OCI-LY7 (cell line): ENCODE data around the gene CENPN. TPM values are rescaled to one million over a fixed set of nuclear protein-coding genes. Genes with fewer than 3 reads are reported as not detected.

Experiments used
- BruUV-seq: library from RNA; stranded (reverse); fragments of 400-500 nt; replicated peaks from 2 replicates; lab custom pipeline; 2021; lab: Mats Ljungman, UMichigan
- CTCF ChIA-PET: fragments of 300-600 bp; sonication (Branson Sonifier 250); formaldehyde crosslinking; loops from one replicate; lab custom pipeline; 2022; ENCODE audit warnings: antibody characterized with exemption; ENCODE audit not compliant: unreplicated experiment; lab: Charles Lee
- POLR2A ChIA-PET: fragments of 300-600 bp; sonication (Branson Sonifier 250); formaldehyde crosslinking; loops from one replicate; lab custom pipeline; 2022; ENCODE audit warnings: antibody characterized with exemption; lab: Charles Lee
- DNase-seq: peaks from one replicate; pipeline ENCODE4 v3.0.0-alpha.2; 2015; ENCODE audit warnings: low spot score
- H2AFZ ChIP-seq: fragments of 200-600 bp; sonication (generic), shearing (Covaris generic); 2 replicates; pipeline ENCODE4 v1.6.1; 2014; ENCODE audit warnings: mild to moderate bottlenecking, antibody characterized with exemption, low read length, moderate library complexity
- H3K27ac ChIP-seq: fragments of 200-600 bp; sonication (generic); 2 replicates; pipeline ENCODE4 v1.5.1; 2014; ENCODE audit warnings: mixed run types, low read depth, mild to moderate bottlenecking, moderate library complexity, low read length, inconsistent platforms; ENCODE audit not compliant: poor library complexity, severe bottlenecking
- H3K36me3 ChIP-seq: fragments of 200-600 bp; sonication (generic); 2 replicates; pipeline ENCODE4 v1.6.1; 2014; ENCODE audit warnings: mild to moderate bottlenecking, antibody characterized with exemption, low read length, moderate library complexity, mixed read lengths; ENCODE audit not compliant: insufficient read depth
- H3K4me1 ChIP-seq: fragments of 200-600 bp; sonication (generic); 2 replicates; pipeline ENCODE4 v1.5.1; 2014; ENCODE audit warnings: mild to moderate bottlenecking, low read length; ENCODE audit not compliant: insufficient read depth, poor library complexity, severe bottlenecking
- H3K4me2 ChIP-seq: fragments of 200-600 bp; sonication (generic); 2 replicates; pipeline ENCODE4 v1.6.1; 2014; ENCODE audit warnings: mild to moderate bottlenecking, low read length
- H3K4me3 ChIP-seq: fragments of 200-600 bp; sonication (generic); 2 replicates; pipeline ENCODE4 v1.5.1; 2014; ENCODE audit warnings: mild to moderate bottlenecking, low read depth, low read length; ENCODE audit not compliant: poor library complexity, severe bottlenecking
- H3K79me2 ChIP-seq: fragments of 200-600 bp; sonication (generic); 2 replicates; pipeline ENCODE4 v1.6.1; 2016; ENCODE audit warnings: low read depth, mild to moderate bottlenecking, low read length, moderate library complexity, mixed read lengths; ENCODE audit not compliant: insufficient read depth
- H3K9me2 ChIP-seq: fragments of 200-600 bp; sonication (generic); 2 replicates; pipeline ENCODE4 v1.6.1; 2016; ENCODE audit warnings: mild to moderate bottlenecking, low read length, mixed read lengths; ENCODE audit not compliant: insufficient read depth
- H3K9me3 ChIP-seq: fragments of 200-600 bp; sonication (generic); 2 replicates; pipeline ENCODE4 v1.6.1; 2014; ENCODE audit warnings: mild to moderate bottlenecking, mixed run types, low read length, mixed read lengths
- H4K20me1 ChIP-seq: fragments of 200-600 bp; sonication (generic); 2 replicates; pipeline ENCODE4 v1.6.1; 2014; ENCODE audit warnings: mild to moderate bottlenecking, antibody characterized with exemption, low read length, moderate library complexity, mixed read lengths; ENCODE audit not compliant: insufficient read depth
- CTCF ChIP-seq: fragments of 200-600 bp; sonication (generic); conservative IDR thresholded peaks from 2 replicates; pipeline ENCODE4 v1.5.1; 2014; ENCODE audit warnings: mild to moderate bottlenecking, antibody characterized with exemption, low read length, moderate library complexity, mixed read lengths
- EZH2phosphoT487 ChIP-seq: fragments of 200-600 bp; sonication (generic); IDR thresholded peaks from 2 replicates; pipeline ENCODE4 v1.6.1; 2018; ENCODE audit warnings: low read depth, borderline replicate concordance, mild to moderate bottlenecking, mixed run types, antibody characterized with exemption, low read length, moderate library complexity, mixed read lengths
- intact Hi-C: fragments of 100-400 bp; cut with micrococcal nuclease; formaldehyde crosslinking; loops from one replicate; pipeline ENCODE4 v1.10.0; 2022; ENCODE audit not compliant: unreplicated experiment
- total RNA-seq, 2 experiments: library from RNA; depleted of rRNA in 1 of 2; stranded (reverse); fragments of >200 nt in 1 of 2; shearing (Covaris generic) in 1 of 2; gene quantifications; 2 replicates each; pipeline ENCODE4 v1.2.3, GENCODE V29; 2014 to 2022

The CENPN gene
- total RNA-seq, 2 experiments from 2014 or later = 51.8 to 52.4 TPM

GRCh38 chr16:81061307-81061640, 54.3 kb downstream of the CENPN start:
- H3K4me3 ChIP-seq = no peak overlapping the region
- H3K79me2 ChIP-seq = no peaks in the 10 kb centered on the region
- no peaks in the 10 kb centered on the region for H3K9me2 ChIP-seq
- H3K4me1 ChIP-seq = no peaks in the 10 kb centered on the region
- intact Hi-C loops = no loop called here
- no peaks in the 10 kb centered on the region for H4K20me1 ChIP-seq
- TF ChIP-seq CTCF (no peak), EZH2phosphoT487 (no peak)
- POLR2A ChIA-PET = interaction anchor here (0.8 kb wide), 1 partner anchor 12 kb away, joined by 3 read pairs; no protein-coding TSS in a partner anchor
- H3K4me2 ChIP-seq = no peak overlapping the region
- CTCF ChIA-PET = no interaction called here
- no TSS peak for BruUV-seq
- H3K27ac ChIP-seq = no peak overlapping the region
- no peaks in the 10 kb centered on the region for H3K9me3 ChIP-seq
- no peak overlapping the region for H2AFZ ChIP-seq
- no peak for DNase-seq
- H3K36me3 ChIP-seq = no peaks in the 10 kb centered on the region

GRCh38 chr16:81061871-81062608, 55.0 kb downstream of the CENPN start:
- ChIA-PET POLR2A (interaction anchor here (0.8 kb wide), 1 partner anchor 11 kb away, joined by 3 read pairs; no protein-coding TSS in a partner anchor), CTCF (no interaction called here)
- Histone ChIP-seq H3K79me2 (no peaks in the 10 kb centered on the region), H3K36me3 (no peaks in the 10 kb centered on the region), H3K4me3 (no peak overlapping the region), H3K9me3 (no peaks in the 10 kb centered on the region), H3K4me2 (no peak overlapping the region), H3K4me1 (no peaks in the 10 kb centered on the region), H3K27ac (no peak overlapping the region), H2AFZ (no peak overlapping the region), H4K20me1 (no peaks in the 10 kb centered on the region), H3K9me2 (no peaks in the 10 kb centered on the region)
- no TSS peak for BruUV-seq
- no peak for DNase-seq
- TF ChIP-seq EZH2phosphoT487 (no peak), CTCF (no peak)
- intact Hi-C loops = no loop called here

GRCh38 chr16:81066681-81067080, 59.7 kb downstream of the CENPN start:
- Histone ChIP-seq H3K4me2 (no peak overlapping the region), H3K9me3 (no peaks in the 10 kb centered on the region), H3K9me2 (no peaks in the 10 kb centered on the region), H3K36me3 (no peaks in the 10 kb centered on the region), H3K4me3 (no peak overlapping the region), H3K27ac (no peak overlapping the region), H3K4me1 (no peaks in the 10 kb centered on the region), H3K79me2 (no peaks in the 10 kb centered on the region), H2AFZ (no peak overlapping the region), H4K20me1 (no peaks in the 10 kb centered on the region)
- no TSS peak for BruUV-seq
- intact Hi-C loops = no loop called here
- CTCF ChIA-PET = no interaction called here
- DNase-seq = no peak
- TF ChIP-seq CTCF = no peak
- TF ChIP-seq EZH2phosphoT487 = no peak
- POLR2A ChIA-PET = interaction anchor here (0.7 to 1.0 kb wide), 2 partner anchors 10 to 11 kb away, joined by 3 to 5 read pairs; partner anchors contain the start of gene C16orf46
